Keratinocyte (primary cell): ENCODE data around the gene NFASC. TPM values are rescaled to one million over a fixed set of nuclear protein-coding genes. Genes with fewer than 3 reads are reported as not detected.

ENCODE experiments used
- DNase-seq: peaks from one replicate; pipeline ENCODE4 v3.0.0-alpha.2; 2011; ENCODE audit warnings: low read depth, missing footprints, low spot score
- FAIRE-seq: peaks from 2 replicates; lab custom pipeline; 2011; peaks lifted over from hg19 to GRCh38; lab: Jason Lieb, UNC
- H2AFZ ChIP-seq: 2 replicates; pipeline ENCODE4 v1.6.0; 2012; ENCODE audit warnings: low read length, control low read depth, inconsistent platforms; ENCODE audit not compliant: control insufficient read depth
- H3K27ac ChIP-seq: 2 replicates; pipeline ENCODE4 v1.5.1; 2011; ENCODE audit warnings: low read length; ENCODE audit not compliant: control insufficient read depth, insufficient read depth
- H3K27me3 ChIP-seq: 3 replicates; pipeline ENCODE4 v1.6.0; 2011; ENCODE audit warnings: low read length; ENCODE audit not compliant: control insufficient read depth, insufficient read depth; ENCODE audit errors: extremely low read depth
- H3K36me3 ChIP-seq, 2 experiments: 2 replicates in 1 of 2; 3 replicates in 1 of 2; pipeline ENCODE4 v1.5.1; 2011; ENCODE audit warnings: low read length in 2 of 2, mild to moderate bottlenecking in 1 of 2; ENCODE audit not compliant: control insufficient read depth in 2 of 2, insufficient read depth in 2 of 2; ENCODE audit errors: extremely low read depth in 1 of 2
- H3K4me1 ChIP-seq: 3 replicates; pipeline ENCODE4 v1.5.1; 2011; ENCODE audit warnings: low read length; ENCODE audit not compliant: control insufficient read depth, insufficient read depth; ENCODE audit errors: extremely low read depth
- H3K4me2 ChIP-seq: 3 replicates; pipeline ENCODE4 v1.6.0; 2011; ENCODE audit warnings: low read depth, low read length; ENCODE audit not compliant: control insufficient read depth, insufficient read depth; ENCODE audit errors: extremely low read depth
- H3K4me3 ChIP-seq, 3 experiments: fragments of 200-600 bp in 1 of 3; sonication (generic) in 1 of 3; 2 replicates in 2 of 3; 3 replicates in 1 of 3; pipeline ENCODE4 v1.5.1; 2011 to 2016; ENCODE audit warnings: low read length in 3 of 3, mild to moderate bottlenecking in 3 of 3, control low read depth in 2 of 3, inconsistent platforms in 1 of 3, low read depth in 1 of 3, mixed read lengths in 1 of 3, mixed run types in 1 of 3, moderate library complexity in 1 of 3; ENCODE audit not compliant: control insufficient read depth in 2 of 3, insufficient read depth in 2 of 3; ENCODE audit errors: extremely low read depth in 1 of 3
- H3K79me2 ChIP-seq: 2 replicates; pipeline ENCODE4 v1.6.0; 2012; ENCODE audit warnings: low read length; ENCODE audit not compliant: control insufficient read depth, insufficient read depth
- H3K9ac ChIP-seq: 3 replicates; pipeline ENCODE4 v1.6.0; 2011; ENCODE audit warnings: low read length; ENCODE audit not compliant: control insufficient read depth, insufficient read depth; ENCODE audit errors: extremely low read depth
- H3K9me1 ChIP-seq: 3 replicates; pipeline ENCODE4 v1.6.0; 2011; ENCODE audit warnings: low read length; ENCODE audit not compliant: control insufficient read depth, insufficient read depth; ENCODE audit errors: extremely low read depth
- H3K9me3 ChIP-seq: 2 replicates; pipeline ENCODE4 v1.5.1; 2012; ENCODE audit warnings: low read depth, low read length; ENCODE audit not compliant: control insufficient read depth
- H4K20me1 ChIP-seq: 3 replicates; pipeline ENCODE4 v1.6.0; 2011; ENCODE audit warnings: low read length; ENCODE audit not compliant: control insufficient read depth, insufficient read depth; ENCODE audit errors: extremely low read depth
- EZH2 ChIP-seq: IDR thresholded peaks from one replicate; pipeline ENCODE4 v1.6.1; 2012; ENCODE audit warnings: inconsistent platforms, mild to moderate bottlenecking, low read length, moderate library complexity
- dilution Hi-C: fragments of 300-500 bp; cut with MboI; formaldehyde crosslinking; loops from one replicate; pipeline ENCODE4 v1.7.0; 2020; ENCODE audit warnings: low sequenced_read_pairs; ENCODE audit not compliant: extremely low pct_ligation_motif_present
- polyA plus RNA-seq, 5 experiments: library from polyadenylated mRNA; depleted of rRNA in 3 of 5; stranded (reverse) in 3 of 5; stranded (forward) in 1 of 5; unstranded in 1 of 5; fragments of >200 nt; gene quantifications; 1 replicate in 1 of 5; 2 replicates in 3 of 5; 3 replicates in 1 of 5; pipeline versions ENCODE4 v1.2.1 to v1.2.3, GENCODE V29; 2011 to 2012; ENCODE audit warnings: missing spikeins in 2 of 5, low read depth in 1 of 5, low replicate concordance in 1 of 5
- TF ChIP-seq, protein P1 (sequence below), 3 experiments: IDR thresholded peaks in 1 of 3; conservative IDR thresholded peaks in 1 of 3; optimal IDR thresholded peaks in 1 of 3; 2 replicates in 2 of 3; 3 replicates in 1 of 3; pipeline versions ENCODE3 to v1.5.1; 2011; ENCODE audit warnings: low read length in 3 of 3, mild to moderate bottlenecking in 3 of 3, moderate library complexity in 2 of 3, control low read depth in 1 of 3, inconsistent platforms in 1 of 3; ENCODE audit not compliant: insufficient read depth in 2 of 3; ENCODE audit errors: extremely low read depth in 1 of 3

NFASC gene
- polyA plus RNA-seq, 1 donor (not counting 4 experiments of a cell fraction or from before 2014, with no cell fraction given) = 4.3 TPM

GRCh38 chr1:204828352-204828850 is 42.3 kb upstream of the NFASC start:
- no peak for DNase-seq
- dilution Hi-C loops = no loop called here
- Histone ChIP-seq H3K27ac (no peak overlapping the region), H3K27me3 (peaks cover 42% of the 10 kb centered on the region), H4K20me1 (peaks cover 7% of the 10 kb centered on the region), H3K9me1 (no peaks in the 10 kb centered on the region), H3K9ac (no peak overlapping the region), H2AFZ (no peak overlapping the region), H3K4me3 (peak overlapping the region in 1 of 3 experiments; percentile 23), H3K9me3 (no peaks in the 10 kb centered on the region), H3K4me1 (no peaks in the 10 kb centered on the region), H3K4me2 (peak overlapping the region; percentile 14), H3K36me3 (no peaks in the 10 kb centered on the region), H3K79me2 (no peaks in the 10 kb centered on the region)
- FAIRE-seq = no peak
- peak; percentile 68 for TF ChIP-seq EZH2
- TF ChIP-seq, protein P1, sequence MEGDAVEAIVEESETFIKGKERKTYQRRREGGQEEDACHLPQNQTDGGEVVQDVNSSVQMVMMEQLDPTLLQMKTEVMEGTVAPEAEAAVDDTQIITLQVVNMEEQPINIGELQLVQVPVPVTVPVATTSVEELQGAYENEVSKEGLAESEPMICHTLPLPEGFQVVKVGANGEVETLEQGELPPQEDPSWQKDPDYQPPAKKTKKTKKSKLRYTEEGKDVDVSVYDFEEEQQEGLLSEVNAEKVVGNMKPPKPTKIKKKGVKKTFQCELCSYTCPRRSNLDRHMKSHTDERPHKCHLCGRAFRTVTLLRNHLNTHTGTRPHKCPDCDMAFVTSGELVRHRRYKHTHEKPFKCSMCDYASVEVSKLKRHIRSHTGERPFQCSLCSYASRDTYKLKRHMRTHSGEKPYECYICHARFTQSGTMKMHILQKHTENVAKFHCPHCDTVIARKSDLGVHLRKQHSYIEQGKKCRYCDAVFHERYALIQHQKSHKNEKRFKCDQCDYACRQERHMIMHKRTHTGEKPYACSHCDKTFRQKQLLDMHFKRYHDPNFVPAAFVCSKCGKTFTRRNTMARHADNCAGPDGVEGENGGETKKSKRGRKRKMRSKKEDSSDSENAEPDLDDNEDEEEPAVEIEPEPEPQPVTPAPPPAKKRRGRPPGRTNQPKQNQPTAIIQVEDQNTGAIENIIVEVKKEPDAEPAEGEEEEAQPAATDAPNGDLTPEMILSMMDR (optimal IDR thresholded peaks at IDR 0.05 in 1 of 3, IDR thresholded peaks at IDR 0.05 in 1 of 3, conservative IDR thresholded peaks at IDR 0.05 in 1 of 3; ENCODE audit: extremely low read depth in 1 of 3, insufficient read depth in 2 of 3, low read length in 3 of 3) = no peak

DNA sequence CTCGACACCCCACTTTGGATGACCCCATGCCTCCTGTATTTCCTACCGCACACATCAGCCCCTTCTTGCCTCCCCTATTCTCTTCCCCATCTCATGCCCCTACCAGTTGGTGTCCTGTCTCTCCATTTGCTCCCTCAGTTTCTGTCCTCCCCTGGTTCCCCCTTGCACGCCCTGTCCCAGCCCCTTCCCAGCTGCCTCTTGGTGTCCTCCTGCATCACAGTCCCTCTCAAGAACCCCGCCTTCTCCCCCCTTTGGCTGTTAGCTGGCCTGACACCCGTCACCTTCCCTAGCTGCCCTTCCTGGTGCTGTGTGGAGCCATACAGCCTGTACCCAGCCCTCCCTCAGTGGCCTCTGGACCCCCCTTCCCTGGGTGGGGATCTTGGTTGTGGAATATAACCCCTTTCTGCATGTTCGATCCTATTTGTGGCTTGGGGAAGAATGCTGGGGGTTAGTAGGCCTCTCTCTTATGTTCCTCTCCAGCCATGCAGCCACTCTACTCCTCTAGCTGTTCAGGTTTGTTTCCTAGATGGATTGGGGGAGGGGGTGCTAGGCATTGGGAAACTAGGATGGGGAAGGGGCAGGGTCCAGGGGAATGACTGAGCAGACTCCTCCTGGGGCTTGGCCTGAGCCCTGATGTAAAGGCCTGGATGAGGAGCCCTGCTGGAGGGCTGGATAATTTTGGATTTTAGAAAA is 41.4 kb upstream of the NFASC start:
- no peak overlapping the region for H3K27ac ChIP-seq
- H3K4me3 ChIP-seq = no peak overlapping the region
- peaks cover 7% of the 10 kb centered on the region for H4K20me1 ChIP-seq
- H3K9me1 ChIP-seq = no peaks in the 10 kb centered on the region
- no peaks in the 10 kb centered on the region for H3K4me1 ChIP-seq
- peak; percentile 7 for TF ChIP-seq EZH2
- TF ChIP-seq, protein P1 (optimal IDR thresholded peaks at IDR 0.05 in 1 of 3, IDR thresholded peaks at IDR 0.05 in 1 of 3, conservative IDR thresholded peaks at IDR 0.05 in 1 of 3; ENCODE audit: extremely low read depth in 1 of 3, insufficient read depth in 2 of 3, low read length in 3 of 3) = no peak
- no peaks in the 10 kb centered on the region for H3K9me3 ChIP-seq
- H3K27me3 ChIP-seq = peaks cover 51% of the 10 kb centered on the region
- H3K9ac ChIP-seq = no peak overlapping the region
- H3K36me3 ChIP-seq = no peaks in the 10 kb centered on the region
- no peak overlapping the region for H3K4me2 ChIP-seq
- dilution Hi-C loops = no loop called here
- DNase-seq (no peak), FAIRE-seq (no peak)
- H2AFZ ChIP-seq = no peak overlapping the region
- H3K79me2 ChIP-seq = no peaks in the 10 kb centered on the region
